Measurements from ENCODE around the gene RPRD1A.

DNA sequence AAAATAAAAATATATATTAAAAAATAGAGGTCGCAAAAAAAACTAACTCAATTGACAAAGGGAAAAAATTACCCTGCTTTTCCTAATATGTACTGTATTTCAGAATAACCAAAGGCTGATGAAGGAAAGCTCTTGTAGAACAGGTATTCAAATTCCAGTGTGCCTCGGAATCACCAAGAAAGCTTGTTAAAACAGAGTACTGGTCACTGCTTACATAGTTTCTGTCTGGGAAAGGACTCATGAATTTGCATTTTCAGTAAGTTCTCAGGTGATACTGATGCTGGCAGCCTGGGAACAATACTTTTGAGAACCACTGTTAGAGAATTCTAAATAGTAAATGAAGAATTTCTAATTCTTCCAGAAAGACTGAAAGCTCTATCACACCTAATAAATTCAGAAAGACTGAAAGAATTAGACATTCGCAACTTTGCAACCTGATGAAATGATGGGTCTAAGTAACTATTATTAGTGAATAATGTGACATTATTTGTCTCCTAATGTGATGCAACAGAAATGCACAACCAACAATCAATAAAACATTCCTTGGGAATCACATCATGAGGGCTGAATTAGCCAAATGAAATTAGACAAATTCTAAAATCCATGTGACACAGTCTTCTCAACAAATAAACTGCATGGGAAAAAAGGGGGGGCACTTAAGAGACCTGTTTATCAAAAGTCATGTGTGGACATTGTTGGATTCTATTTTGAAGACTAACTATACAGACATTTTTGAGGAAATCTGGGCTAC is 21.9 kb downstream of the RPRD1A start:
- TF ChIP-seq, protein P1, sequence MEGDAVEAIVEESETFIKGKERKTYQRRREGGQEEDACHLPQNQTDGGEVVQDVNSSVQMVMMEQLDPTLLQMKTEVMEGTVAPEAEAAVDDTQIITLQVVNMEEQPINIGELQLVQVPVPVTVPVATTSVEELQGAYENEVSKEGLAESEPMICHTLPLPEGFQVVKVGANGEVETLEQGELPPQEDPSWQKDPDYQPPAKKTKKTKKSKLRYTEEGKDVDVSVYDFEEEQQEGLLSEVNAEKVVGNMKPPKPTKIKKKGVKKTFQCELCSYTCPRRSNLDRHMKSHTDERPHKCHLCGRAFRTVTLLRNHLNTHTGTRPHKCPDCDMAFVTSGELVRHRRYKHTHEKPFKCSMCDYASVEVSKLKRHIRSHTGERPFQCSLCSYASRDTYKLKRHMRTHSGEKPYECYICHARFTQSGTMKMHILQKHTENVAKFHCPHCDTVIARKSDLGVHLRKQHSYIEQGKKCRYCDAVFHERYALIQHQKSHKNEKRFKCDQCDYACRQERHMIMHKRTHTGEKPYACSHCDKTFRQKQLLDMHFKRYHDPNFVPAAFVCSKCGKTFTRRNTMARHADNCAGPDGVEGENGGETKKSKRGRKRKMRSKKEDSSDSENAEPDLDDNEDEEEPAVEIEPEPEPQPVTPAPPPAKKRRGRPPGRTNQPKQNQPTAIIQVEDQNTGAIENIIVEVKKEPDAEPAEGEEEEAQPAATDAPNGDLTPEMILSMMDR (IDR thresholded peaks at IDR 0.05; ENCODE audit: low read depth, low read length), result no peak
- no peak for TF ChIP-seq POLR2A (IDR thresholded peaks at IDR 0.05; ENCODE audit: extremely low read depth, insufficient read length)
- TF ChIP-seq, protein P2, sequence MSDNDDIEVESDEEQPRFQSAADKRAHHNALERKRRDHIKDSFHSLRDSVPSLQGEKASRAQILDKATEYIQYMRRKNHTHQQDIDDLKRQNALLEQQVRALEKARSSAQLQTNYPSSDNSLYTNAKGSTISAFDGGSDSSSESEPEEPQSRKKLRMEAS (IDR thresholded peaks at IDR 0.05; ENCODE audit: low read depth, low read length), result no peak

Measured in NB4 (cell line).